Calu3 (cell line): Measurements from ENCODE around the gene ATXN7L1. TPM values are rescaled to one million over a fixed set of nuclear protein-coding genes. Genes with fewer than 3 reads are reported as not detected.

Experiments
- BruUV-seq: library from RNA; stranded (reverse); fragments of 400-500 nt; replicated peaks from 2 replicates; lab custom pipeline; 2021; lab: Mats Ljungman, UMichigan
- CTCF ChIA-PET: fragments of 300-600 bp; sonication (Branson Sonifier 250); formaldehyde crosslinking; loops from one replicate; lab custom pipeline; 2022; ENCODE audit warnings: antibody characterized with exemption; lab: Charles Lee
- DNase-seq: peaks from one replicate; pipeline ENCODE4 v3.0.0; 2022
- H3K27ac Mint-ChIP-seq: one replicate; pipeline ENCODE4 v1.8.0; 2022; ENCODE audit warnings: mixed read lengths; ENCODE audit not compliant: unreplicated experiment
- H3K27me3 Mint-ChIP-seq: one replicate; pipeline ENCODE4 v1.8.0; 2022; ENCODE audit warnings: mixed read lengths; ENCODE audit not compliant: unreplicated experiment
- H3K36me3 Mint-ChIP-seq: one replicate; pipeline ENCODE4 v1.8.0; 2022; ENCODE audit warnings: mild to moderate bottlenecking, moderate library complexity, mixed read lengths; ENCODE audit not compliant: insufficient read depth, unreplicated experiment
- H3K4me1 Mint-ChIP-seq: one replicate; pipeline ENCODE4 v1.8.0; 2022; ENCODE audit warnings: mild to moderate bottlenecking, low read depth, mixed read lengths; ENCODE audit not compliant: unreplicated experiment
- H3K4me3 Mint-ChIP-seq: one replicate; pipeline ENCODE4 v1.8.0; 2022; ENCODE audit warnings: mild to moderate bottlenecking, low read depth, moderate library complexity, mixed read lengths; ENCODE audit not compliant: unreplicated experiment
- H3K9me3 Mint-ChIP-seq: one replicate; pipeline ENCODE4 v1.8.0; 2022; ENCODE audit warnings: low read depth, mixed read lengths; ENCODE audit not compliant: unreplicated experiment
- intact Hi-C: fragments of 100-400 bp; cut with micrococcal nuclease; formaldehyde crosslinking; loops from one replicate; pipeline ENCODE4 v1.10.0; 2022; ENCODE audit not compliant: unreplicated experiment
- total RNA-seq: library from RNA; stranded (reverse); gene quantifications from 2 replicates; pipeline ENCODE4 v1.2.3, GENCODE V29; 2022
- TF ChIP-seq, protein P1 (sequence below): fragments of 200-600 bp; IDR thresholded peaks from one replicate; pipeline ENCODE4 v1.8.0; 2022; ENCODE audit warnings: antibody characterized with exemption; ENCODE audit not compliant: unreplicated experiment

The ATXN7L1 gene
- total RNA-seq, 1 experiment from 2014 or later, result 12.0 TPM

DNA sequence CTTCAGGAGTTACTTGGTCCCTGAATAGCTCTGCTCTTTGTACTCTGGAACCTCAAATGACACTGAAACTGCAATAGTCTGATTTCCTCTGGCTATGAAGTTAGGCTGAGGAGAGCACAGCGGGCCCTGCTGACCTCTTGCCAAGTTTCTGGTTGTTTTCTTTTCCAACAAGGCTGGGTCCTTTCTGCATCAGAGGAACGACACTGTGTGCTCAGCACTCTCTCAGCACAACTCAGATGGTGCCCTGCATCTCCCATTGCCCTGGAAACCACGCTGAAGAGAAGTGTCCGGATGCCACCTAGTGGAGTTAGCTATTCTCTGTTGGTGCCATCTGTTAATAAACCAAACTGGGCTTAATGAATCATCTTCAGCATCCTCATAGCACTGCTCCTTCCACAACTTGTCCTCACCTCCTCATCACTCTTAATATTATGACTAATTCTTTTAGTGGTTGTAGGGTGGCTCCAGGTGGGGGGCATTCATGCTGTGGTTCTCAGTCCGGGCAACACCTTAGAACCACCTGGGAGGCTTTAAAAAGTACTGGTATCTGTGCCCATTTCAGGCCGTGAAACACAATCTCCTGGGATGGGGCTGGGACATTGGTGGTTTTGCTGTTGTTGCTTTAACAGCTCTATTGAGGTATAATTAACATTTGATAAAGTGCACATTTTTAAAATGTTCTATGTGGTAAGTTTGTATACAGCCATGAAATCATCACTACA lies 286.9 kb downstream of the ATXN7L1 start:
- DNase-seq, result peak; percentile 60
- Mint-ChIP-seq H3K4me1 (no peaks in the 10 kb centered on the region), H3K36me3 (no peaks in the 10 kb centered on the region), H3K9me3 (no peaks in the 10 kb centered on the region), H3K4me3 (no peak overlapping the region), H3K27me3 (no peaks in the 10 kb centered on the region), H3K27ac (no peak overlapping the region)
- CTCF ChIA-PET, result interaction anchor here (1.5 kb wide), 1 partner anchor 57 kb away, joined by 7 read pairs; the partner anchor contains the start of gene RINT1
- TF ChIP-seq, protein P1, sequence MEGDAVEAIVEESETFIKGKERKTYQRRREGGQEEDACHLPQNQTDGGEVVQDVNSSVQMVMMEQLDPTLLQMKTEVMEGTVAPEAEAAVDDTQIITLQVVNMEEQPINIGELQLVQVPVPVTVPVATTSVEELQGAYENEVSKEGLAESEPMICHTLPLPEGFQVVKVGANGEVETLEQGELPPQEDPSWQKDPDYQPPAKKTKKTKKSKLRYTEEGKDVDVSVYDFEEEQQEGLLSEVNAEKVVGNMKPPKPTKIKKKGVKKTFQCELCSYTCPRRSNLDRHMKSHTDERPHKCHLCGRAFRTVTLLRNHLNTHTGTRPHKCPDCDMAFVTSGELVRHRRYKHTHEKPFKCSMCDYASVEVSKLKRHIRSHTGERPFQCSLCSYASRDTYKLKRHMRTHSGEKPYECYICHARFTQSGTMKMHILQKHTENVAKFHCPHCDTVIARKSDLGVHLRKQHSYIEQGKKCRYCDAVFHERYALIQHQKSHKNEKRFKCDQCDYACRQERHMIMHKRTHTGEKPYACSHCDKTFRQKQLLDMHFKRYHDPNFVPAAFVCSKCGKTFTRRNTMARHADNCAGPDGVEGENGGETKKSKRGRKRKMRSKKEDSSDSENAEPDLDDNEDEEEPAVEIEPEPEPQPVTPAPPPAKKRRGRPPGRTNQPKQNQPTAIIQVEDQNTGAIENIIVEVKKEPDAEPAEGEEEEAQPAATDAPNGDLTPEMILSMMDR, result peak; percentile 57
- no TSS peak for BruUV-seq
- intact Hi-C loops, result loop anchor here (5.0 kb wide), 3 partner anchors 57 to 667 kb away; partner anchors contain the start of gene RINT1

DNA sequence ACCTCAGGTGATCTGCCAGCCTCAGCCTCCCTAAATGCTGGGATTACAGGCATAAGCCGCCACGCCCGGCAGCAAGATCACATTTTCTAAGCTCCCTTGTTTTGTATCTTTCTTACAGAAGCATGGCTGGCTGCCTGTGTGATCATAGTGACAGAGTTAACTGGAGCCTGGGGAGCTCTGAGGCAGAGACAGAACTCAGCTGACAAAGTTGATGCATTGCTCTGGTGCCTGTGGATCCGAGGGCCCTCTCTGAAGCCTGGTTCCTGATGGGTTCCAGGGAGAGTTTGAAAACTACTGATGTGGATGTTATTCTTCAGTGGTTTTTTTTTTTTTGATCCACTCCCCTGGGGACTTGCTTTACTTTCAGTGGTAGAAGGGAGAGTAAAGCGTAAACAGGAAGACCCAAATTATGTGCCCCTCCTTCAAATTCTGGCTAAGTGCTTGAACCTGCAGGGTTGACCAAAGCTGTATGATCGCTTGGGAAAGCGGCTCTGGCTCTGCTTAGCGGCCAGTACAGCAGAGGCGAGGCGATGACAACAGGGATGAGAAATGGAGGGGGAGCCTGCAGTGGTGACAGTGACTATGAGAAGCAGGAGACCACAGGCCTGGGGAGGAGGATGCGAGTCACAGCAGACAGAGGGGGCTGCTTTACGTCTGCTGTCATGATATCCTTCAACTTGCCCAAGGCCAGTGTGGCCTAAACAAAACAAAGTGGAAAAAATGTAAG lies 288.3 kb downstream of the ATXN7L1 start:
- no peak overlapping the region for H3K4me3 Mint-ChIP-seq
- CTCF ChIA-PET, result interaction anchor here (0.5 to 0.7 kb wide), 2 partner anchors 17 to 248 kb away, joined by 3 to 4 read pairs; no protein-coding TSS in a partner anchor
- H3K4me1 Mint-ChIP-seq, result no peaks in the 10 kb centered on the region
- H3K27me3 Mint-ChIP-seq, result no peaks in the 10 kb centered on the region
- no peaks in the 10 kb centered on the region for H3K36me3 Mint-ChIP-seq
- no TSS peak for BruUV-seq
- H3K9me3 Mint-ChIP-seq, result no peaks in the 10 kb centered on the region
- TF ChIP-seq, protein P1, result no peak
- H3K27ac Mint-ChIP-seq, result no peak overlapping the region
- no peak for DNase-seq
- intact Hi-C loops, result loop anchor here (5.0 kb wide), 2 partner anchors 56 to 666 kb away; partner anchors contain the start of gene RINT1

DNA sequence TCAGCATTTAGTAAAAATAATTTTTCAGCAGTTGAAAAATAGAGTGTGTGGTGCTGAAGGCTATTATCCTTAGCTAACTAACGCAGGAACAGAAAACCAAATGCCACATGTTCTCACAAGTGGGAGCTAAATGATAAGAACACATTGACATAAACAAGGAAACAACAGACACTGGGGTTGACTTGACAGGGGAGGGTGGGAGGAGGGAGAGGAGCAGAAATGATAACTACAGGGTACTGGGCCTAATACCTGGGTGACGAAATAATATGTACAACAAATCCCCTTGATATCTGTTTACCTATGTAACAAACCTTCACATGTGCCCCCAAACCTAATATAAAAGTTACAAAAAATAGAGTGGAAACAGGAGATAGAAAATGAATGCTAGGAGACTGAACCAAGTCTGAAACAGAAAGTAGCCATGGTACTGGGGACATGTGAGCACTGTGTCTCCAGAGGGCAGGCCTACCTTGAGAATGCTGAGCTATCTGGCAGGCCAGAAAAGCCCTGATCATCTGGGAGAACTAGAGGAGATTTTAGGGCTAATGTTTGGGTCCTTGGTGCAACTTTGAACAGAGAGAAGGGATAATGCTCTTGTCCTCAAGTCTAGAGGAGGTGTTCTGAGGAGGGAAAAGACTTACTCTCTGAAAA lies 290.4 kb downstream of the ATXN7L1 start:
- no peaks in the 10 kb centered on the region for H3K27me3 Mint-ChIP-seq
- intact Hi-C loops, result loop anchor here (5.0 kb wide), 2 partner anchors 54 to 664 kb away; partner anchors contain the start of gene RINT1
- H3K9me3 Mint-ChIP-seq, result no peaks in the 10 kb centered on the region
- CTCF ChIA-PET, result interaction anchor here (0.6 to 1.0 kb wide), 2 partner anchors 14 to 101 kb away, joined by 3 read pairs; no protein-coding TSS in a partner anchor
- H3K4me1 Mint-ChIP-seq, result no peaks in the 10 kb centered on the region
- no peak overlapping the region for H3K4me3 Mint-ChIP-seq
- BruUV-seq, result no TSS peak
- TF ChIP-seq, protein P1, result no peak
- H3K27ac Mint-ChIP-seq, result no peak overlapping the region
- peaks cover 6% of the 10 kb centered on the region for H3K36me3 Mint-ChIP-seq
- DNase-seq, result no peak

DNA sequence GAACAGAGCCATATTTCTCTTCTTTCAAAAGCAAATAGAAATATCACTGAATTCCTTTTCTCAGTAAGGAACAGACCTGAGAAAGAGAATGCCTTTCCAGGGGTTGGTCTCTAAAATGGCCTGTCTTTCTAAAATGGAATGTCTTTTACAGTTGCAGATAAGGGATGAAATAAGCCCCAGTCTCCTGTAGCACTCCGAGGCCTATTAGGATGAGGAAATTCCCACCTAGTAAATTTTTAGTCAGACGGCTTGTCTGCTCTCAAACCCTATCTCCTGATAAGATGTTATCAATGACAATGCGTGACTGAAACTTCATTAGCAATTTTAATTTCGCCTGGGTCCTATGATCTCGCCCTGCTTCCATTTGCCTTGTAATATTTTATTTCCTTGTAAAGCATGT lies 292.2 kb downstream of the ATXN7L1 start:
- Mint-ChIP-seq H3K36me3 (peaks cover 6% of the 10 kb centered on the region), H3K27ac (no peak overlapping the region), H3K4me3 (no peak overlapping the region), H3K9me3 (no peaks in the 10 kb centered on the region), H3K27me3 (no peaks in the 10 kb centered on the region), H3K4me1 (no peaks in the 10 kb centered on the region)
- DNase-seq, result no peak
- no TSS peak for BruUV-seq
- CTCF ChIA-PET, result no interaction called here
- TF ChIP-seq, protein P1, result no peak
- intact Hi-C loops, result no loop called here
